SK-N-SH treated with all-trans-retinoic acid at 6 μM for 48 hours (cell line): ENCODE measurements around the gene RPS5.

Source experiments
- ARNTL ChIP-seq: fragments of 450-650 bp; formaldehyde crosslinking; IDR thresholded peaks from 2 replicates; pipeline ENCODE4 v1.5.0; 2020; ENCODE audit warnings: low read depth, mild to moderate bottlenecking, moderate library complexity, borderline replicate concordance
- OSR1 ChIP-seq: fragments of 250-450 bp; sonication (Bioruptor Pico); IDR thresholded peaks from 2 replicates; pipeline ENCODE4 v1.8.0; 2022; ENCODE audit warnings: moderate library complexity, mild to moderate bottlenecking, inconsistent platforms

DNA sequence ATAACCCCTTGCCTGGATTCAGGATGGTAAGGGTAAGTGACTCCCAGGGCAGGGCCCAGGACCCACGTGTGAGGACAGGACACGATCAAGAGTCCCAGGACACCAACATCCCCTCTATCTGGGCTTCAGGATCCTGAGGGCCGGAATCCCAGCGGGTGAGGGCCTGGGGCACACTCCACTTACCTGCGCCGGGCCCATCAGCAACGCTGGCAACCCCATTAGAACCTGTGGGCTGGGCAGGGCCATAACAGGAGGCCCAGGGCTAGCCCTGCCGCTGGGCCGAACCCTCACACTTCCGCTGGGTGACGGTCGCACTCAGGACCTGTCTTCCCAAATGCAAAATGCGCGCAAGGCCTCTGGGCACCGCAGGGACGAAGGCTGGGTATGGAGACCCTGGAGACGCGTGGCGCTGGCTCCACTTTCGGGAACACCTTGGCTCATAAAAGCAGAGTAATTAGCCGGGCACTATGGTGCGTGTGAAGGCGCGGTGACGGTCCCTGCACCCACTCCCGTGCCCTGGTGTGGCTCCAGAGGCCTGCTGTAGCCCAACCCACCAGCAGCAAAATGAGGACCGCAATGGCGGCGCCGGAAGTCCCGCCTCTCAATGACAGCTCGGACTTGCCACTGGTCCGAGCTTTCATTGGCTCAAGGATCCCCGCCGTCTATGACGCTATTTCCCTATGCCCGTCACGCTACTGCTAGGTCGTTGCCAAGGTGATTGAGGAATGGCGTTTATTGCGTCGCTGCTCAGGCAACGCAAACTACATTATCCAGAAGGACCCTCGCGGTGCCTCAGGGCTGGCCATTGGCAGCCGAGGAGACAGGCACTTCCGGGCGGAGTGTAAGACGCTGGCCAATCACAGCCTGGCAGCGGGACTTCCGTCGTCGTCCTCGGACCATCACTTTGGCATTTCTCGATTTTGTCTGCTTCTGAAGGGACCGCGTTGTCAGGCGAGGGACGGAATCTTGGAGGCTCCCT lies 52.8 kb downstream of the RPS5 start, which contains the start of gene ZNF132:
- no peak for TF ChIP-seq ARNTL (CRISPR knock-in tag)
- TF ChIP-seq OSR1 (CRISPR knock-in tag): no peak
